SK-N-SH (cell line): ENCODE results near the gene SEL1L2.

Experiments
- CTCF ChIP-seq: fragments of 200-600 bp; sonication (generic); IDR thresholded peaks from 2 replicates; pipeline ENCODE4 v1.6.1; 2017; ENCODE audit warnings: antibody characterized with exemption, mild to moderate bottlenecking, moderate library complexity
- FOXM1 ChIP-seq: IDR thresholded peaks from 2 replicates; pipeline ENCODE4 v1.4.0; 2012; ENCODE audit warnings: low read depth, mild to moderate bottlenecking
- MAX ChIP-seq: IDR thresholded peaks from 2 replicates; pipeline ENCODE4 v1.4.0; 2012; ENCODE audit warnings: low read depth
- MXI1 ChIP-seq: IDR thresholded peaks from 2 replicates; pipeline ENCODE4 v1.6.1; 2012; ENCODE audit warnings: mild to moderate bottlenecking, low read depth, low read length, improper control_type of control experiment
- SMC3 ChIP-seq: IDR thresholded peaks from 2 replicates; pipeline ENCODE4 v1.6.1; 2012; ENCODE audit warnings: low read depth, low read length, improper control_type of control experiment
- USF2 ChIP-seq: fragments of 150-350 bp; IDR thresholded peaks from 2 replicates; pipeline ENCODE4 v1.6.1; 2017; ENCODE audit warnings: antibody characterized with exemption, low read length, low read depth, borderline replicate concordance
- YY1 ChIP-seq: IDR thresholded peaks from 2 replicates; pipeline ENCODE4 v1.4.0; 2012; ENCODE audit warnings: low read depth, mild to moderate bottlenecking

GRCh38 chr20:13814672-13815071 lies 175.7 kb downstream of the SEL1L2 start:
- TF ChIP-seq YY1 (no peak), MAX (no peak), CTCF (no peak), MXI1 (no peak), USF2 (no peak), SMC3 (no peak), FOXM1 (no peak)
